ENCODE data around the gene SNRPA1.
"Not testable (repeated sequence)": the region's sequence is repeated elsewhere in the genome, so short reads cannot be mapped to it uniquely, and the experiment has no call there.

Gene SNRPA1

DNA sequence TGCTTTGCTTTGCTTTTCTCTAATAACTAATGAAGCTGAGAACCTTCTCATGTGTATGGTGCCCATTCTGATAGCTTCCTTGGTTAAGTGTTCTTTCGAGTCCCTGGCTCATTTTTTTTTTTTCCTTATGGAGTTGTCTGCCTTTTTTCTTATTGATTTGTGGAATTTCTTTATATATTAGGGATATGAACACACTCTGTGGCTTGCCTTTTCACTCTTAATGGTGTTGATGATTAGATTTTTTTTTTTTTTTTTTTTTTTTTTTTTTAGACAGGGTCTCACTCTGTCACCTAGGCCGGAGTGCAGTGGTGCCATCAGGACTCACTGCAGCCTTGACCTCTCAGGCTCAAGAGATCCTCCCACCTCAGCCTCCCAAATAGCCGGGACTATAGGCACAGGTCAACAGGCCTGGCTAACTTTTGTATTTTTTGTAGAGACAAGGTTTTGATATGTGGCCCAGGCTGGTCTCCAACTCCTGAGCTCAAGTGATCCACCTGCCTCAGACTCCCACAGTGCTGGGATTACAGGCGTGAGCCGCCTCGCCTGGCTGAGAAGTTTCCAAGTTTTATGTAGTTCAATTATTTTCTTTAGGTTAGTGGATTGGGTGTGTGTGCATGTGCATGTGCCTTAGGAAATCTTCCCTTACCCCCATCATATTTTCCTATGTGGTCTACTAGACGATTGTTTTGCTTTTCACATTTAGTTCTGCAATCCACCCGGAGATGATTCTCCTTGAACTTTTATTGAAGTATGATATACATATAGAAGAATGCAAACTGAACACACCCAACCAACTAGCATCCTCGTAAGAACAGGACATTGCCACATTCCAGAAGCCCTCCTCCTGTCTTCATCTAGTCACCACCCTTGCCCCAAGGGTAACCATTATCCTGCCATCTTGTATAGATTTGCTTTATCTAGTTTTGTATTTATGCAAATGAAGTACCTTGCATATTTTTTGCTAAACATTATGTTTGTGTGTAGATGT lies 1.7 kb upstream of the SNRPA1 start:
- DNase-seq (ENCODE audit: low read depth in 2 of 2, low spot score in 1 of 2), result no peak

DNA sequence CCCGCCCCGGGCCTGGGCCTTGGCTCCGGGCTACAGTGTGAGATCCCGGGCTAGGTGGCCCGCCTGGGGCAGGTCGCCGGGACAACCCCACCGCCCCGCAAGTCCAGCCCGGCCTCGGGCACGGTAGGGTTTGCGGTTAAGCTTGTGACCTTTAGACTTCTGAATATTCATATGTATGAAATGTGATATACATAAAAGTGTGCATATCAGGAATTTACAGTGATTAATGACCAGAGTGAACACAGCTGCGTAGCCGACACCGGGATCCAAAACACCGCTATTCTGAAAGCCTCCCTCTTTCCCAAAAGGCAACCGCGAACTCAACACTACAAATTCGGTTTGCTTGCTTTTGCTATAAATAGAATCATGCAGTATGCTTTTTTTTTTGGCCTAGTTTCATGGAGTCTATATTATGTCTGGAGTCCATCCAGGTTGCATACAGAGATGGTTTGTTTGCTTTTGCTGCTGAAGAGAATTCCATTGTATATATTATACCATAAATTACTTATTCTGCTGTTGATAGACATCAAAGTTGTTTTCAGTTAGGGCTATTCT lies 636 bp upstream of the SNRPA1 start:
- no peak for DNase-seq (ENCODE audit: low read depth in 2 of 2, low spot score in 1 of 2)

DNA sequence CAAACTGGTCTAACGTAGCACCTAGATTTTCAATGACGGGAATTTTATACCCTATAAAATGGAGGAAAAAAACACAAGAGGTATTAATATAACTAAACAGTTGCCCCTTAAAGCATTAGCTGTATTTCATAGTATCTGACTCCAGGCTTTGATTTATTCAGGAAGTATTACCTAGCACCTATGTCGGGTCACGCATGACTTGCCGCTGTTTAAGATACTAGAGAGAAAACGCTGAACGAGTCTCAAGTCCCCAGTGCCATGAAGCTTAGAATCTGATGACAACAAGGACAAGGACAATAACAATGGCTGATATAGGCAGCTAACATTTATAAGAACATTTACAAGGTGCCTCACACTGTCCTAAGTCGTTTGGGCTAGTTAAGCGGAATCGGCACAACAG lies 1.9 kb downstream of the SNRPA1 start:
- DNase-seq (ENCODE audit: low read depth in 2 of 2, low spot score in 1 of 2), result no peak

DNA sequence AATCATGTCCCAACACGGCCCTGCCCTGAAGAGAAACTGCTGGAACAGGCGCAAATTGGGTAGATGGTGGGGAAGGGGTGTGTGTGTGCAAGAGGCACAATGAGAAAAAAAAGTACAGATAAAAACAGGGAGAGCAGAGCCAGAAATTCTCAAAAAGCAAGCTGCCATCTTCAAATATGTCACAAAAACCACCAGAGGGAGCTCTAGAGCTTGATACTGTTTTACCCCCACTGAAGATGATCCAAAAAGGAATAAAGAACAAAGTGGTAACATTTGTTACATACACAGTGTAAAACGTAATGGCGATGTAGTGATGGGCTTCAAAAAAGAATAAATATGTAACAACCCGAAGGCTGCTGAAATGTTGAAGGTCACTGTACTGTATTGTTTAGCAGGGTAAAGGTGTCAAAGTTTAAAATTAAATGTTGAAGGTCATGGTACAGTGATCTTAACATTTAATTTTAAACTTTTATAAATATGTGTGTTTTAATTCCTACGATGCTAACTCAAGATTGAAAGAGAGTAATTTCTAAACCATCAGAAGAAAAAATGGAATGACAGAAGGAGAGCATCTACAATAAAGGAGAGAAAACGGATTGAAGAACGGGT lies 6.0 kb downstream of the SNRPA1 start:
- no peak for DNase-seq (ENCODE audit: low read depth in 2 of 2, low spot score in 1 of 2)

DNA sequence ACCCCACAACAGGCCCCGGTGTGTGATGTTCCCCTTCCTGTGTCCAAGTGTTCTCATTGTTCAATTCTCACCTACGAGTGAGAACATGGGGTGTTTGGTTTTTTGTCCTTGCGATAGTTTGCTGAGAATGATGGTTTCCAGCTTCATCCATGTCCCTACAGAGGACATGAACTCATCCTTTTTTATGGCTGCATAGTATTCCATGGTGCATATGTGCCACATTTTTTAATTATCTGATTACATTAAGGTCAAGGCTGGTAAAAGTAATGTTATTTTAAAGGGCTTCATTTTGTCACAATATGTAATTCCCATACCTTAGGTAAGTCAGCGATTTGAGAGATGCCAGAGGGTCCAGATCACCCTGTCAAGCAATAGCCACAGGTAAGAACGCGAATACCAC lies 7.7 kb downstream of the SNRPA1 start:
- not testable (repeated sequence) for DNase-seq (ENCODE audit: low read depth in 2 of 2, low spot score in 1 of 2)

DNA sequence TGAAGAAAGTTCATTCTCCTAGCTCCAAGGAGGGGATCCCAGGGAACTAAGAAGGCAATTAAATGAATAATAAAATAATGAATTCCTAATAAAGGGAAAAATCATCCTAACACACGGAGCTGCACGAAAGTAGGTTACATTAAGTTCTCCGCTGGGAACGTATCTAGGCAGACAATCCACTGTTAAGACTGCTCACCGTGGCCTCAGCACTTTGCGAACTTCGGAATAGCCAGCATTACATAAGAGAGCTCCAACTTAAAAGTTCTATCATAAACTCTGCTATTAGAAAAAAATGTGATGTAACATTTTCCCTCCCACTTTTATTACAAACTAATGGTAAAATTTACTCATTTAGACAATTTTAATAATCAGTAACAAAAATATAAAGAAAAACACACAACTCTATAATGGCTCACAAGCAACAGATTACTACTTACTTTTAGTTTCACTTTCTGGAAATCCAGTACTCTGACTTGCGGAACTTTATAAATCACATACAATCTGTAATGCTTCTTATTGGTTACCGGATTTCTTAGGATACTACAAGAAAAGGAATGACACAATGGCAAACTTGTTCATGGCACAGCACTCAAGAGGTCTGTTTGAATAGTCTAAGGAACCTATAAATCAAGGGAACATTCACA lies 8.5 kb downstream of the SNRPA1 start:
- DNase-seq (ENCODE audit: low read depth in 2 of 2, low spot score in 1 of 2), result no peak

DNA sequence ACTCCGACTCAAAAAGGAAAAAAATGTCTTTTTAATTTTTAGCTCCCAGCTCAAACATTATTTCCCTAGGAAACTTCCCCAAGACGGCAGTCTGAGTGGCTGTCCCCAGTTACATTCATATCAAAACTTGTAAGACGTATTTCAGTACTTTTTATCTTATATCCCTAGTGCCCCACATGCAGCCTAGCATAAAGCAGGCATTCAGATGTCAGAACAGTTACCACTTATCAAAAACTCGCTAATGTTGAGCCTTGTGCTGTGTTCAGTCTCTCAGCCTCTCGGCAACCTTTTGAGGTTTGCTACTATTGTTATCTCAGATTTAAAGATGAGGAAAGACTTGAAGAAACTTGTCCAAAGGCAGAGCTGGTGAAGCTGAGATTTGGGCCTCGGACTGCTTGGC lies 11.1 kb downstream of the SNRPA1 start:
- no peak for DNase-seq (ENCODE audit: low read depth in 2 of 2, low spot score in 1 of 2)

DNA sequence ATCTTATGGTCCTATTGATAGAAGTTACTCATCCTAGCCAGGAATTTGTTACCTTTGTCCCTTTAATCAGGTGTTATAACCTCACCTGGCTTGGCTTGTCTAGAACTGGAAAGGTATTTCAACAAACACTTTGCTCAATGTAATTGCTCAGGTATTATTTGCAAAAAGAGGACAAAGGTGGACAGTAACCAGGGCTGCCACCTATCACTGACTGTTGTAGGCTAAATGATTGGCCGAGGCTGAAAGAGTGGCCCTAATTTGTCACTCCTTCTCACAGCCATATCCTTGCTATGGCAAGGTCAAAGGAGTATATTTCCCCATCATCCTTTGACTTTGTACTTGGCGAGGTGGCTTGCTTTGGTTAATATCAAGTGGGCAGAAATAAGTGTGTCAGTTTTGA lies 15.0 kb downstream of the SNRPA1 start:
- no peak for DNase-seq (ENCODE audit: low read depth in 2 of 2, low spot score in 1 of 2)

DNA sequence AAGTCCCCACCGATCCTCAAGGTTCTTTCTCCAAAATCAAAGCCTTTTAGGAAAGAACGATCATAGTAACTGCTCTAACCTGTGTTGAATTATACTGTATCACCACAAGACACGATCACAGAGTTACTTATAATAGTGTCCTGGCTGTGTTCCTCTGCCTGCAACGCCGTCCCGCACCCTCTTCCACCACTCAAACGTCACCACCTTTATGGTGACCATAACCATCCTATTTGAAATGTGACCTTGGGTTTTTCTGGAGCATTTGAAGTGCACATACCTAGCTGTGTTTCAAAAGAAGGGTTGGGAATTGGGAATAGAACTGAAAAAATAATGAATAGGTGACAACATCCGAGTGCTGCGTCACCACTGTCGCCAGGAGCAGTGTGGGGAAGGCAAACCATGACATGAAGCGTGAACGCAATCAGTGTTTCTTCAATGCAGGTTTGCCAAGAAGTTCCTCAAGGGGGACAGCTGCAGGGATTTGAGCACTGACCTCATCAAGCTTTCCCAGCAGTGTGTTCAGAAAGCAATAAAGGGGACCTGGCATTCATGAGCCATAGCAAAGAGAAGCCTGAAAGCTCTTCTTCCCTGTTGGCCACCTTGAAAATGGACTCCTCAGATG lies 17.0 kb downstream of the SNRPA1 start:
- DNase-seq (ENCODE audit: low read depth in 2 of 2, low spot score in 1 of 2), result no peak

DNA sequence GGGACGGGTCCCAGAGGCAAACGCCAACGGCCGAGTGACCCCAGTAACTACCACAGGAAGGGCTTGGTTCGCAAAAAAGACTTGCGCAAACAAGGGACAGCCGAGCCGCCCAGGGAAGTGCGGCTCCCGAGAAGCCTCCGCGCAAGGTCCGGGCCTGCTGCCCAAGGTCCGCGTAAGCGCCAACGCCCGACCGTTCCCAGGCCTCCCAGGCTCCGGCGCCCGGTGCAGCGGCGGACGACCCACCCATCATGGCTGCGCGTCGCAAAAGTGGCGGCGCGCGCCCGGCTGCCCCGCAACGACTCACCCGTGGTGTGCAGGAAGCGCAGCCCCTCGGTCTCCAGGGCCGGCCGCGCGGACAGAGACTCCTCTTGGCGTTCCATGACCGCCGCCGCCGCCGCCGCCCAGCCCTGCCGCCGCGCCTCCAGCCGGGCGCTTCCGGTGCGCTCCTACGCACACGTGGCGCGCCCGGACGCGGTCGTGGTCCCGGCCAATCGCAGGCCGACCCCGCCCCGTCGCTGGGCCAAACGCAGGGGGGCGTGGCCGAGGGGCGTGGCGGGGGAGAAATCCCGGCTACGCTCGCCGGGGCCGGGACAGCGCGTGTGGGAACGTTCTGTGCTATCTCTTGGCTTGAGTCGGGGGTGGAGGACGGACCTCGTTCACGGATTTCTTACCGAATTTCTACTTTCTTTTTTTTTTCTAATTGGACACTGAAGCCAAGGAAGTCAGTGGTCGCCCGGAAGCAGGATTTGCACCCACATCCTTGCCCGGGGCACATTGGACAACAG lies 17.8 kb downstream of the SNRPA1 start, which contains the start of gene SELENOS:
Gene SELENOS, minus strand, starts transcription at position 448 of the 785 bp plus-strand sequence. Its CDS starts 68 bp downstream, at position 380.
- peak; percentile 75 to 80 for DNase-seq (ENCODE audit: low read depth in 2 of 2, low spot score in 1 of 2)

DNA sequence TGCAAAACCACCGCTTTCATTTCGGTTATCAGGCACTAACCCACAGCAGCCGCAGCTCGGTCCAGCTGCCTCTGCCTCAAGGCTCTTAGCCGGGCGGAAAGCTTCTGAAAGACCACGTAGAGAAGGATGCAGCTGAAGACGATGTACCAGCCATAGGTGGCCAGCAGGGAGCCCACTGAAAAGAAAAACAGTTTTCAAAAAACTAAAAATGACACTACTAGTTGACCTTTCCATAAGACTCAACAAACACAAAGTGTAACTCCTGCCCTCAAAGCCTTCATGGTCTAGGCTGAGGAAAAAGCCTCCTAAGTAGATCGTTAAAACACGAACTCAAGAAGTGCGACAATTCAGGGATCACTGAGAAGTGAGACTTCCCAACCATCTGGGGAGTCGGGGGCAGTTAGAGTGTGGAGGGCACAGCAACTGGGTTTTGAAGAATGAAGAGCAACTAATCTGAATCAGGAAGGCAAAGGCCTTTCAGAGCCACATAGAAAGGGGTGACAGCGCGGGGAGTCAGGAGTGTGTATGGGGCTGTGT lies 18.5 kb downstream of the SNRPA1 start:
- DNase-seq (ENCODE audit: low read depth in 2 of 2, low spot score in 1 of 2), result no peak

DNA sequence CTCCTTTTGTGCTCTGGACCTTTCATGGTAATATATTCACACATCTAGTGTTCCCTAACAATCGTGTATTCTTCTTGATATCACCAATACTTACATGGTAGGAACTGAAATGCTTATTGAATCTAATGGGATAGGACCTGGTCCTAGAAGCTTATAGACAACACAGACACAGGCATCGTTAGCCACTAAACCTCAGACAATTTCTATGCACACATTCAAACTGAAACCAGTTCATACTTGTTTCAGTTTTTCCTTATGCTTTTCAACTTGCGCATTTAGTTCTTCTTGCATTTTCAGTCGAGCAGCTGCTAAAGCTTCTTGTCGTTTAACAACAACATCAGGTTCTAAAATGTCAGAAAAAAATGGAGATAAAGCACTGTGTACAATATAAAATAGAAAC lies 20.0 kb downstream of the SNRPA1 start:
- no peak for DNase-seq (ENCODE audit: low read depth in 2 of 2, low spot score in 1 of 2)

DNA sequence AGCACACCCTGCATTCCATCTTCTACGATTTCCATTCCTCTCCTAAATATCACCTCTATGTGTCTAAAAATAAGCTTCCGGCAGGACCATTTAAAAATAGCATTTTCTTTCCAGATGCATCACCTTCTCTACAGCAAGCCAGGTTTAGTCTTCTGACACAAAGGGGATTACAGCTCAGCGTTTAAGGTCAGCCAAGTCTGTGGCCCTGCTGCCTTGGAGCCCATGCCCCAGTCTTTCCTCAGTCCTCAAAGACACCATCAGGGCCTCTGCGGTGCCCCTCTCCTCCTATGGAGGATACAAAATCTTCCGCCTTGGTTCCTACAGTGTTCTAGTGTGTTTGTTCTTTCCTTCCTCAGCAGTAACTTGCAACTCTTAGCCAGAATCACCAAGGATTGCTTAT lies 21.5 kb downstream of the SNRPA1 start:
- DNase-seq (ENCODE audit: low read depth in 2 of 2, low spot score in 1 of 2), result no peak

DNA sequence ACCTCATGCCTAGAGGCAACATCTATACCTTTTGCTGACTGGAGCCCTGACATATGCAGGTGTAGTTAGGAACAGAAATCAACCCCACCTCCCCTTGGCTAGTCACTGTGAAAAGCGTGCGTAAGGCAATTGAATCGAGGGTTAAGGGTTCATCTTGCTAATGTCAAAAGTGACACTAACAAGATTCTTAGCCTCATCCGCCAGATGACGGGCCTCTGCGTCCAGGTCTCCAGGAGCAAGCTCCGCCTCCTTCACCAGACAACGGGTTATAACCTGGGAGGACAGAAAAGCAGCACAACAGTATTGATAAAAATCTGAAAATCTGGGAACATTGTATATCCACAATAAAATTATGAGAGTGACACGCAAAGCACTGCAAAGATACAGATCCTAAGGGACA lies 22.5 kb downstream of the SNRPA1 start:
- DNase-seq (ENCODE audit: low read depth in 2 of 2, low spot score in 1 of 2), result no peak

DNA sequence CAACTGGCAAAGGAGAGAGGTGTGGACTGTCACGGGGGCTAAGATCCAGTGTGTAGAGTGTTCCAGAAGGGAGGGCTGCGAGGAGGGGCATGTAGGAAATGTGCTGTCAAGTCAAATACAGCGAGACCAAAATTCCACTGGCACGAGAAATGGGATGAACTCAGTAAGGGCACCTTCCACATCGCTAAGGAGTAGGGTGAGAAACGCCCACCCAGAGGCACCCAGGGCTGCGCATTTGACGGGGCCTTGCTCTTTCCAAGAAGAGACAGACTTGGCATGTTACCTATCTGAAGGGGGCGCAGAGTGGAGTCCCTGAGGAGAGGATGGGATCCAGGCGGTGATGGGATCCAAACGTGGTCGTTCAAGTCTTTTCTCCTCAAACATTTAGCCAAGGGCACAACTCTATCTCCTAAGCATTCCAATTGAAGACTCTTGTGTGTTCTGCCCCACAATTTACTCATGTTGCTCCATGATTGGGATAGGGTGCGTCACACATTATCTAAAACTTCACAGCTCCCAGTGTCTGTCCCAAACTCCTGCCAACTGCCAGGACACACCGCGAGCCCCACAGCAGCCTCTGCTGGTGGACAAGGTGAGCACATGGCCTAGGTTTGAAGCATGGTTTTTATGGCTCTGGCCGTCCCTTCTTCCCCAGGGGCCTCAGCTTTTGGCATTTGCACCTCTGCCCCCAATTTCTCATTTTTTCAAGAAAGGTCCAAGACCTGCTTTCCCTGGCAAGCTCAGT lies 25.4 kb downstream of the SNRPA1 start:
- DNase-seq (ENCODE audit: low read depth in 2 of 2, low spot score in 1 of 2), result no peak

DNA sequence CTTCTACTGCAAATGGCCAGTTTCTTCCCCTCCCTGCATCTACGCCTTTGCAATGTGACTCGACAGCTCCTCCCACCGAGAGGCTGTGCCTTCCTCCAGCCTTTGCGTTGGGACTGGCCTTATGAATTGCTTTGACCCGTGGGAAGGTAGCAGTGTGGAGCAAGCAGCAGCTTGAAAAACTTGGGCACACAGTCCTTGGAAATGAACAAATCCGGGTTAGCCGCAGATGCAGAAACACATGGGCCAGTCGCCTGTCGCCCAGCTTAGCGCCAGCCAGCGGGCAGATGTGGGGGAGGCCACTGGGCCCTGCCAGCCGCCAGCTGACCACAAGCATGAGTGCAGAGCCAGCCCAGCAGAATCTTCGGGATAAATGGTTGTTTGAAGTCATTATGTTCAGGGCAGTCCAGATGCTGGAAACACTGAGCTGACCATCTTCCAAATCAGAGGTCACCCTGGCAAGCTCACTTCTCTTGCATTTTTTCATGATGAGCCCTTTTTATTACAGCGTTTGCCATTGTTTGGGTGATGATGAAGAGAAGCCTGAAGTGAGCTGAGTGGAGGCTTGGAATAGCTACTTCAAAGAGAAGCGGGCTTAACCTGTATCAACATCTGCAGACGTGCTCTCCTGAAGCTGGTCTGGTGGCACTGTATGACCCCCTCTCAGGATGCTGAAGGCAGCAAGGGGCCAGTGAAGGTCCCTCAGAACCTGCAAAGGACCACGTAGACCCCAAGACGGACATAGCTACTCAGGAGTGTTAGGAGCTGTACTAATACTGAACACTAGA lies 27.5 kb downstream of the SNRPA1 start:
- no peak for DNase-seq (ENCODE audit: low read depth in 2 of 2, low spot score in 1 of 2)

DNA sequence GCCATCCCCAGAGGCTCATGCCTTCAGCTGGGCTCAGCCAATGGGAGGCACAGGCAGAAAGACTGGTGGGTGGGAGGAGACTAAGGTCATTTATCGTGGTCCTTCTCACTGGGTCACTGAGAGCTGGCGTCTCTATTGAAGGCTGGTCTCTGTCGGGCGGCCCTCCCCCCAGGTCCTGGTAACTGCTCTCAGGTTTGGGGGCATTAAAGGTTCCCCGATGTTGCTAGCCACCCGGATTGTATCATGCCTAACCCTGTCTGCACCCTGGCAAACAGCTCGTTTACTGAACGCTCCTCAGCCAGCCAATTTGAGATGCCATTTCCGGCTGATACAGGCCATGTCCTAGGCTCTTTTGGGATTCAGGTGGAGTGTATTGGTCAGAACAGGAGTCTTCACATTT lies 28.3 kb downstream of the SNRPA1 start:
- DNase-seq (ENCODE audit: low read depth in 2 of 2, low spot score in 1 of 2), result no peak

DNA sequence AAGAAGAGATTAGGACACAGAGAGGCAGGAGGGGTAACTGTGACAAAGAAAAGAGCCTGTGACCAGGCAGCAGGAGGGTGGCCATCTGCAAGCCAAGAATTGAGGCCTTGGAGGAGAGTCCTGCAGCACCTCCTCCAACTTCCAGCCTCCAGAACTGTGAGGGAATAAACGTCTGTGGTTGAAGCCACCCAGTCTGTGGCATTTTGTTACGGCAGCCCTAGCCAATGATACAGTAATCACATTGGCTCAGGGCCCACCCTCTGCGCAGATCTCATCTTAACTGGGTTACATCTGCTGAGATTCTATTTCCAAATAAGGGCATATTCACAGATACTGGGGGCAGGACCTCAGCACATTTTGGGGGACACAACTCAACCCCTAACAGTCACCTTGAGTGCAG lies 29.0 kb downstream of the SNRPA1 start:
- DNase-seq (ENCODE audit: low read depth in 2 of 2, low spot score in 1 of 2), result no peak
